H1 (cell line): ENCODE data around the gene PURA. TPM values are rescaled to one million over a fixed set of nuclear protein-coding genes. Genes with fewer than 3 reads are reported as not detected.

Source experiments
- CTCF ChIA-PET: fragments of 300-600 bp; sonication (Branson Sonifier 250); formaldehyde crosslinking; loops from one replicate; lab custom pipeline; 2021; ENCODE audit not compliant: partially characterized antibody; lab: Charles Lee
- POLR2A ChIA-PET: fragments of 300-600 bp; sonication (Branson Sonifier 250); formaldehyde crosslinking; loops from one replicate; lab custom pipeline; 2021; ENCODE audit warnings: inconsistent platforms; ENCODE audit not compliant: partially characterized antibody; lab: Charles Lee
- DNase-seq, 2 experiments: peaks; one replicate each; pipeline versions ENCODE4 v3.0.0 to v3.0.0-alpha.2; 2010 to 2022; ENCODE audit warnings: low spot score in 2 of 2, low read depth in 1 of 2, mixed read lengths in 1 of 2
- FAIRE-seq: peaks from 2 replicates; lab custom pipeline; 2011; peaks lifted over from hg19 to GRCh38; lab: Jason Lieb, UNC
- H2AFZ ChIP-seq: 2 replicates; pipeline ENCODE4 v1.8.1; 2012; ENCODE audit warnings: low read length, inconsistent platforms
- H2AK5ac ChIP-seq: 2 replicates; pipeline ENCODE4 v1.6.1; 2013; ENCODE audit warnings: low read depth, low read length
- H2BK120ac ChIP-seq: replicated peaks from 2 replicates; pipeline ENCODE3; 2013; ENCODE audit warnings: low read depth, low read length, inconsistent platforms
- H2BK12ac ChIP-seq: 2 replicates; pipeline ENCODE4 v1.6.1; 2013; ENCODE audit warnings: low read depth, low read length
- H2BK15ac ChIP-seq: 2 replicates; pipeline ENCODE4 v1.6.1; 2013; ENCODE audit warnings: low read length
- H2BK20ac ChIP-seq: 2 replicates; pipeline ENCODE4 v1.6.1; 2013; ENCODE audit warnings: low read length
- H2BK5ac ChIP-seq: 2 replicates; pipeline ENCODE4 v1.6.1; 2013; ENCODE audit warnings: low read depth, low read length
- H3K14ac ChIP-seq: 2 replicates; pipeline ENCODE4 v1.6.1; 2013; ENCODE audit warnings: inconsistent platforms; ENCODE audit not compliant: insufficient read length
- H3K18ac ChIP-seq: 2 replicates; pipeline ENCODE4 v1.6.1; 2013; ENCODE audit warnings: low read length; ENCODE audit errors: extremely low read depth
- H3K23ac ChIP-seq: 2 replicates; pipeline ENCODE4 v1.6.1; 2013; ENCODE audit warnings: inconsistent platforms; ENCODE audit not compliant: insufficient read length
- H3K23me2 ChIP-seq: 2 replicates; pipeline ENCODE4 v1.6.1; 2013; ENCODE audit warnings: low read depth, low read length
- H3K27ac ChIP-seq: 2 replicates; pipeline ENCODE4 v1.6.1; 2011; ENCODE audit warnings: low read depth, low read length, inconsistent platforms
- H3K27me3 ChIP-seq, 4 experiments: replicated peaks in 1 of 4; 1 replicate in 1 of 4; 2 replicates in 3 of 4; pipeline versions ENCODE4 v1.6.1 to v1.8.1; 2011 to 2013; ENCODE audit warnings: low read length in 3 of 4, mild to moderate bottlenecking in 3 of 4, inconsistent platforms in 2 of 4, mixed read lengths in 2 of 4, moderate library complexity in 1 of 4; ENCODE audit not compliant: control insufficient read depth in 3 of 4, insufficient read depth in 3 of 4; ENCODE audit errors: extremely low read depth in 1 of 4
- H3K36me3 ChIP-seq, 4 experiments: 2 replicates each; pipeline versions ENCODE4 v1.6.1 to v1.8.1; 2011 to 2013; ENCODE audit warnings: mild to moderate bottlenecking in 4 of 4, low read length in 3 of 4, moderate library complexity in 2 of 4, control low read depth in 1 of 4, inconsistent platforms in 1 of 4; ENCODE audit not compliant: insufficient read depth in 4 of 4, control insufficient read depth in 2 of 4
- H3K4ac ChIP-seq: replicated peaks from 2 replicates; pipeline ENCODE3; 2013; ENCODE audit warnings: low read length, low read depth, mixed read lengths, inconsistent platforms; ENCODE audit not compliant: insufficient read length
- H3K4me1 ChIP-seq, 4 experiments: replicated peaks in 1 of 4; 1 replicate in 1 of 4; 2 replicates in 3 of 4; pipeline versions ENCODE4 v1.6.1 to v1.8.1; 2011 to 2013; ENCODE audit warnings: low read length in 3 of 4, inconsistent platforms in 2 of 4, mixed read lengths in 1 of 4; ENCODE audit not compliant: insufficient read depth in 4 of 4, control insufficient read depth in 3 of 4
- H3K4me2 ChIP-seq, 2 experiments: 2 replicates each; pipeline versions ENCODE4 v1.6.1 to v1.8.1; 2011 to 2013; ENCODE audit warnings: low read depth in 2 of 2, low read length in 2 of 2, control low read depth in 1 of 2, inconsistent platforms in 1 of 2, mild to moderate bottlenecking in 1 of 2; ENCODE audit not compliant: insufficient read depth in 1 of 2
- H3K4me3 ChIP-seq, 4 experiments: fragments of 200-600, 300-600 bp in 1 of 4; sonication (generic), shearing (Covaris generic), sonication (Bioruptor Twin) in 1 of 4; 2 replicates each; pipeline versions ENCODE4 v1.5.1 to v1.8.1; 2011 to 2016; ENCODE audit warnings: low read length in 4 of 4, low read depth in 3 of 4, control low read depth in 2 of 4, inconsistent platforms in 2 of 4, mild to moderate bottlenecking in 2 of 4, mixed read lengths in 1 of 4, moderate library complexity in 1 of 4; ENCODE audit not compliant: insufficient read depth in 2 of 4; ENCODE audit errors: extremely low read depth in 1 of 4
- H3K56ac ChIP-seq: replicated peaks from 2 replicates; pipeline ENCODE3; 2013; ENCODE audit warnings: low read depth, mild to moderate bottlenecking, mixed read lengths, low read length, inconsistent platforms; ENCODE audit not compliant: insufficient read length
- H3K79me1 ChIP-seq: 2 replicates; pipeline ENCODE4 v1.6.1; 2013; ENCODE audit warnings: low read depth, low read length, control low read depth
- H3K79me2 ChIP-seq, 2 experiments: 2 replicates each; pipeline versions ENCODE4 v1.6.1 to v1.8.1; 2012 to 2013; ENCODE audit warnings: low read length in 2 of 2, mild to moderate bottlenecking in 2 of 2, inconsistent platforms in 1 of 2; ENCODE audit not compliant: insufficient read depth in 2 of 2, control insufficient read depth in 1 of 2
- H3K9ac ChIP-seq, 4 experiments: replicated peaks in 1 of 4; 1 replicate in 1 of 4; 2 replicates in 3 of 4; pipeline versions ENCODE4 v1.6.1 to v1.8.1; 2011 to 2013; ENCODE audit warnings: low read depth in 3 of 4, low read length in 3 of 4, control low read depth in 2 of 4, mild to moderate bottlenecking in 2 of 4, moderate library complexity in 2 of 4, inconsistent platforms in 1 of 4; ENCODE audit errors: extremely low read depth in 1 of 4
- H3K9me3 ChIP-seq, 2 experiments: 2 replicates each; pipeline versions ENCODE4 v1.6.1 to v1.8.1; 2012 to 2013; ENCODE audit warnings: mild to moderate bottlenecking in 2 of 2, moderate library complexity in 2 of 2, control low read depth in 1 of 2, inconsistent platforms in 1 of 2, low read depth in 1 of 2, low read length in 1 of 2, mixed read lengths in 1 of 2; ENCODE audit not compliant: insufficient read depth in 2 of 2
- H4K20me1 ChIP-seq, 2 experiments: replicated peaks in 1 of 2; 2 replicates each; pipeline versions ENCODE3 to v1.8.1; 2011 to 2013; ENCODE audit warnings: inconsistent platforms in 2 of 2, low read length in 2 of 2, mild to moderate bottlenecking in 1 of 2; ENCODE audit not compliant: insufficient read depth in 2 of 2, control insufficient read depth in 1 of 2
- H4K5ac ChIP-seq: 2 replicates; pipeline ENCODE4 v1.6.1; 2013; ENCODE audit warnings: low read length, low read depth, mixed read lengths, inconsistent platforms; ENCODE audit not compliant: insufficient read length
- H4K8ac ChIP-seq: 2 replicates; pipeline ENCODE4 v1.8.0; 2013; ENCODE audit warnings: mild to moderate bottlenecking, moderate library complexity, low read length, inconsistent platforms; ENCODE audit not compliant: insufficient read depth; ENCODE audit errors: extremely low read depth
- H4K91ac ChIP-seq: replicated peaks from 2 replicates; pipeline ENCODE3; 2013; ENCODE audit warnings: low read length, mixed read lengths, inconsistent platforms; ENCODE audit not compliant: insufficient read length
- BACH1 ChIP-seq: IDR thresholded peaks from 2 replicates; pipeline ENCODE4 v1.6.1; 2012; ENCODE audit warnings: low read length, improper control_type of control experiment
- BCL11A ChIP-seq, 2 experiments: IDR thresholded peaks; one replicate each; pipeline ENCODE4 v1.6.1; 2011; ENCODE audit warnings: low read depth in 2 of 2, low read length in 2 of 2, mild to moderate bottlenecking in 2 of 2
- CHD1 ChIP-seq: IDR thresholded peaks from 2 replicates; pipeline ENCODE4 v1.6.1; 2012; ENCODE audit warnings: low read depth, low read length, improper control_type of control experiment
- CREB1 ChIP-seq: IDR thresholded peaks from 2 replicates; pipeline ENCODE4 v1.6.1; 2012; ENCODE audit warnings: inconsistent platforms
- EP300 ChIP-seq, 2 experiments: IDR thresholded peaks; 1 replicate in 1 of 2; 2 replicates in 1 of 2; pipeline ENCODE4 v1.6.1; 2011 to 2012; ENCODE audit warnings: low read depth in 2 of 2, low read length in 2 of 2, mild to moderate bottlenecking in 2 of 2, borderline replicate concordance in 1 of 2, inconsistent platforms in 1 of 2, moderate library complexity in 1 of 2
- FOSL1 ChIP-seq: IDR thresholded peaks from 2 replicates; pipeline ENCODE4 v1.6.1; 2011; ENCODE audit warnings: mild to moderate bottlenecking, low read depth, low read length, moderate library complexity; ENCODE audit not compliant: insufficient read depth
- GTF2F1 ChIP-seq: IDR thresholded peaks from 2 replicates; pipeline ENCODE4 v1.6.1; 2012; ENCODE audit warnings: low read depth, low read length, improper control_type of control experiment, borderline replicate concordance
- HDAC6 ChIP-seq: IDR thresholded peaks from one replicate; pipeline ENCODE4 v1.7.1; 2012; ENCODE audit warnings: low read depth, mild to moderate bottlenecking, inconsistent platforms, low read length, moderate library complexity
- SAP30 ChIP-seq: fragments of 300-600 bp; sonication (generic); IDR thresholded peaks from 2 replicates; pipeline ENCODE4 v1.7.1; 2012; ENCODE audit warnings: low read length, moderate library complexity, mild to moderate bottlenecking, inconsistent platforms; ENCODE audit not compliant: insufficient read depth, insufficient replicate concordance
- SUZ12 ChIP-seq: fragments of 200-600 bp; sonication (generic); IDR thresholded peaks from 2 replicates; pipeline ENCODE4 v1.6.1; 2012; ENCODE audit warnings: mild to moderate bottlenecking, inconsistent platforms, low read length, moderate library complexity, mixed read lengths
- TBP ChIP-seq: IDR thresholded peaks from 2 replicates; pipeline ENCODE4 v1.6.1; 2011; ENCODE audit warnings: low read depth, low read length, improper control_type of control experiment
- WGBS, 2 experiments: shearing (Covaris generic) in 1 of 2; methylation state at CpG; one replicate each; pipeline versions ENCODE4 v1.1.6 to v1.1.7; 2013 to 2015; ENCODE audit warnings: low lambda C conversion rate in 2 of 2, mixed read lengths in 2 of 2, inconsistent platforms in 1 of 2, low coverage in 1 of 2, missing lambda C conversion rate in 1 of 2; ENCODE audit not compliant: insufficient replicate concordance in 2 of 2, insufficient coverage in 1 of 2, insufficient read length in 1 of 2; ENCODE audit errors: extremely low coverage in 1 of 2, missing lambda C conversion rate in 1 of 2; 5-methylcytosine and 5-hydroxymethylcytosine counted together
- polyA plus RNA-seq, 7 experiments: library from polyadenylated mRNA; depleted of rRNA in 3 of 7; stranded (reverse) in 5 of 7; unstranded in 2 of 7; fragments of >200 nt in 5 of 7; fragments of 200-250 nt in 2 of 7; gene quantifications; 1 replicate in 5 of 7; 2 replicates in 1 of 7; 4 replicates in 1 of 7; pipeline versions ENCODE4 v1.2.1 to v1.2.3, GENCODE V29; 2011 to 2013; ENCODE audit warnings: missing spikeins in 2 of 7, mixed read lengths in 2 of 7
- total RNA-seq: library from RNA; stranded (reverse); fragmentation: NEBNext Ultra II Directional; extraction: Animal tissue kit (Norgen Biotek cat#: 25700); gene quantifications from 2 replicates; pipeline ENCODE4 v1.2.1, GENCODE V29; 2021
- TF ChIP-seq, protein P1 (sequence below): IDR thresholded peaks from 2 replicates; pipeline ENCODE4 v1.6.1; 2012; ENCODE audit warnings: inconsistent platforms

PURA gene
- total and polyA plus RNA-seq, 2 of the 8 experiments (the other 6 are each of a cell fraction or from before 2014, with no cell fraction given) = 0.98 to 2.1 TPM

DNA sequence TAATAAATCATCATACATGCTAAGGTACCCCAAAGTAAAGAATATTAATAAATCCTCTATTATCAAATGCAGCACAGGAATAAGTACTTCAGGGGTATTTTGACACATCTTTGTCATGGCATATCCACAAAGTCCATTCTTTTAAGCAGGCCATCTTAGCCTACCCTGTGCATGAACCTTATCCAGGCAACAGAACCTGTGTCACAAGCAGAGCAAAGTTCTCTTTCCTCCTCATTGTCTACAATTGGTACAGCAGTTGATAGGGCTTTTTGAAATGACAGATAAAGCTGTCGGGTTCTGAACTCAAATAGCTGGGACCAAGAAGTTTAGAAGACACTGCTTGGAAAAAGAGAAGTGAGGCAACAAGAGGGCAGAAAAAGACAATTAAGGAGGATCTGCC is 30.8 kb upstream of the PURA start:
- Histone ChIP-seq H3K9ac (no peak overlapping the region), H3K4me1 (peaks cover 0 to 4% (median 2%) of the 10 kb centered on the region in 4 experiments; a peak in 1 of 7 replicates), H3K18ac (no peak overlapping the region), H4K91ac (no peak overlapping the region), H2BK120ac (no peak overlapping the region), H3K23ac (no peak overlapping the region), H3K4me3 (no peak overlapping the region), H3K9me3 (no peaks in the 10 kb centered on the region), H3K27me3 (no peaks in the 10 kb centered on the region), H4K8ac (no peak overlapping the region), H3K56ac (no peak overlapping the region), H3K79me2 (no peaks in the 10 kb centered on the region), H2BK20ac (no peak overlapping the region), H3K14ac (no peak overlapping the region), H3K79me1 (no peaks in the 10 kb centered on the region), H3K23me2 (no peaks in the 10 kb centered on the region), H3K36me3 (no peaks in the 10 kb centered on the region), H2BK5ac (no peak overlapping the region), H3K4ac (no peak overlapping the region), H4K20me1 (no peaks in the 10 kb centered on the region), H2BK12ac (no peak overlapping the region), H2AFZ (no peak overlapping the region), H3K4me2 (no peak overlapping the region), H3K27ac (no peak overlapping the region), H2BK15ac (no peak overlapping the region), H2AK5ac (no peak overlapping the region), H4K5ac (no peak overlapping the region)
- POLR2A ChIA-PET = no interaction called here
- no peak for DNase-seq
- 100% methylated on average over 1 of the region's 1 CpG; no CpG with 5 or more reads in 1 of the 2 experiments for WGBS, 2 experiments
- FAIRE-seq = no peak
- CTCF ChIA-PET = interaction anchor here (1.0 kb wide), 1 partner anchor 10 kb away, joined by 3 read pairs; no protein-coding TSS in a partner anchor
- TF ChIP-seq TBP (no peak), EP300 (IDR thresholded peaks at IDR 0.05; ENCODE audit: borderline replicate concordance in 1 of 2, low read depth in 2 of 2, low read length in 2 of 2) (no peak), BCL11A (IDR thresholded peaks at IDR 0.05; ENCODE audit: low read depth in 2 of 2, low read length in 2 of 2) (no peak), FOSL1 (no peak), HDAC6 (no peak), CHD1 (no peak), SUZ12 (no peak), BACH1 (no peak), CREB1 (no peak), GTF2F1 (no peak), SAP30 (no peak)
- TF ChIP-seq, protein P1, sequence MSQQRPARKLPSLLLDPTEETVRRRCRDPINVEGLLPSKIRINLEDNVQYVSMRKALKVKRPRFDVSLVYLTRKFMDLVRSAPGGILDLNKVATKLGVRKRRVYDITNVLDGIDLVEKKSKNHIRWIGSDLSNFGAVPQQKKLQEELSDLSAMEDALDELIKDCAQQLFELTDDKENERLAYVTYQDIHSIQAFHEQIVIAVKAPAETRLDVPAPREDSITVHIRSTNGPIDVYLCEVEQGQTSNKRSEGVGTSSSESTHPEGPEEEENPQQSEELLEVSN = no peak
